Kidney capillary endothelial cell (primary cell): ENCODE data around the gene COPS6.

Experiments used
- DNase-seq: peaks from one replicate; pipeline ENCODE4 v3.0.0-alpha.2; 2018; ENCODE audit warnings: low spot score

COPS6 gene

DNA sequence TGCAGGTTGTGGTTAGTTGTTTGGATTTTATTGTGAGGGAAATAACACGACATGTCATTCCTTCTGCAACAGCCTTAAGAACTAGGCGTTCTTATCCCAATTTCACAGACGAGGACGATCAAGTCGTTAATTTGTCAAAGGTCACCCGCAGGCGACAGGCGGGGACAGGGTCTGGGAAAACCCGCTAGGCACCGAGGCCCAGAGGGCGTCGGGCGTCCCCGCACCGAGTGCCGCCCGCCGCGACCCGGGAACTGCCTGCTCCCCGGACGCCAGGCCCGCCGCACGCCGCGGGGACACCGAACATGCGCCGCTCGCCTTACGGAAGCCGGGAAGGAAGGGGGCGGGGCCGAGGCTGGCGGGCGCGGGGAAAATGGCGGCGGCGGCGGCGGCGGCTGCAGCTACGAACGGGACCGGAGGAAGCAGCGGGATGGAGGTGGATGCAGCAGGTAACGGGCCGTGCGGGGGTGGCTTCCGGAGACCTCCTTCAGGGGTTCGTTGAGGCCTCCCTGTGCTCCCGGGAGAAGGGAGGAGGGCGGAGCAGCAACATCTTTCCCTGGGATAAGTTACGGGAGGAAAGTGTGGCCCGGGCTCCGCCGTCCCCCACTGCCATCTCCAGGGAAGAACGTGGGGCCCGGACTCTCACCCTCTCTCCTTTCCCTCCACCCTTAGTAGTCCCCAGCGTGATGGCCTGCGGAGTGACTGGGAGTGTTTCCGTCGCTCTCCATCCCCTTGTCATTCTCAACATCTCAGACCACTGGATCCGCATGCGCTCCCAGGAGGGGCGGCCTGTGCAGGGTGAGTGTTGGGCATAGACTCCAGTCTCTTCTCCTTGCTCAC is at the start of gene COPS6:
TSS of gene COPS6 (plus strand) at position 349 of the 837 bp plus-strand sequence. CDS start at position 371, 22 bp downstream.
- DNase-seq: no peak

DNA sequence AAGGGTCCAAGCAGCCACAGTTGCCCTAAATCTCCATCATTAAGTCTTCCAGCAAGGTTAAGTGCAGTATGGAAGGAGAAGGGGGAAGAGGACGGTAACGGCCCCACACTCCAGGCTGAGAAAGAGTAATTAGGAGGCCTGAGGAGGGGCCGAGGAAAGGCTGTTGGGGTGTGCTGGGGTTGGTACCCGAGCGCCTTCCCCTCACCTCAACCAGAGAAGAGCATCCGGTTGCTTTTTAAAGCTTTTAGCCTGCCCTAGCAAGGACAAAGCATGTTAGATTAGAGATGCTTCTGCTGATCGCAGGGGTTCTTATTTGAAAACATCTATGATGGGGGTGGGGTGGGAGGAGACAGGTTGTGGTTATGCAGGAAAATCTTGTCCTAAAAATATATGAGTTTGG is 48.2 kb upstream of the COPS6 start:
- DNase-seq: no peak

DNA sequence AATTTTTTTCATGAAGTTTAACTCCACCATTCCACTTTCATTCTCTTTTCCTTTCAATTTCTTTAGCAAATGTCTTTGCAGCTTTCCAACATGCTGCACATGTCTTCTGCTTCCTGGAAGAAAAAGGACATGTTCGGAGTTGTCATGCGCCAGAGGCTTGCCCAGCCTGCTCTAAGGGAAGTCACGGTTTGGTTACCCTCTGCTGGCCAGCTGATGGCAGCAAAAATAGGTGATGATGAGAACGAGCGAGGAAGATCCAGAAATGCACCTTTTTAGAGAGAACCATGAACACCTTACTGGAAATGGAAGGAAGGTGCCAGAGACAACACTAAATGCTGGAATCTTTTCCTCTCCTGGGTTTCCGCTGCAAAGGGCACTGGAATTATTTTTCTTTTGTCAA is 44.1 kb upstream of the COPS6 start:
- no peak for DNase-seq

DNA sequence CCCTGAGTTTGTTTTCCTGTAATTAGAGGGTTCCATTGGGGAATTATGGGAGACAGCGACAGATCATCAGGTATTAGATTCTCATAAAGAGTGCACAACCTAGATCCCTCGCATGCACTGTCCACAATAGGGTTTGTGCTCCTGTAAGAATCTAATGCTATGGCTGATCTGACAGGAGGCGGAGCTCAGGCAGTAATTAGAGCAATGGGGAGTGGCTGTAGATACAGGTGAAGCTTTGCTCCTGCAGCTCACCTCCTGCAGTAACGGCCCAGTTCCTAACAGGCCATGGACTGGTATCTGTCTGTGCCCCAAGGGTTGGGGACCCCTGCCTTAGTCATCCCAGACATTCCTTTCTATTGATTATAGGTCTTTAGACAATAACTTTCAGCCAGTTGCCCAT is 40.1 kb upstream of the COPS6 start:
- DNase-seq: no peak

DNA sequence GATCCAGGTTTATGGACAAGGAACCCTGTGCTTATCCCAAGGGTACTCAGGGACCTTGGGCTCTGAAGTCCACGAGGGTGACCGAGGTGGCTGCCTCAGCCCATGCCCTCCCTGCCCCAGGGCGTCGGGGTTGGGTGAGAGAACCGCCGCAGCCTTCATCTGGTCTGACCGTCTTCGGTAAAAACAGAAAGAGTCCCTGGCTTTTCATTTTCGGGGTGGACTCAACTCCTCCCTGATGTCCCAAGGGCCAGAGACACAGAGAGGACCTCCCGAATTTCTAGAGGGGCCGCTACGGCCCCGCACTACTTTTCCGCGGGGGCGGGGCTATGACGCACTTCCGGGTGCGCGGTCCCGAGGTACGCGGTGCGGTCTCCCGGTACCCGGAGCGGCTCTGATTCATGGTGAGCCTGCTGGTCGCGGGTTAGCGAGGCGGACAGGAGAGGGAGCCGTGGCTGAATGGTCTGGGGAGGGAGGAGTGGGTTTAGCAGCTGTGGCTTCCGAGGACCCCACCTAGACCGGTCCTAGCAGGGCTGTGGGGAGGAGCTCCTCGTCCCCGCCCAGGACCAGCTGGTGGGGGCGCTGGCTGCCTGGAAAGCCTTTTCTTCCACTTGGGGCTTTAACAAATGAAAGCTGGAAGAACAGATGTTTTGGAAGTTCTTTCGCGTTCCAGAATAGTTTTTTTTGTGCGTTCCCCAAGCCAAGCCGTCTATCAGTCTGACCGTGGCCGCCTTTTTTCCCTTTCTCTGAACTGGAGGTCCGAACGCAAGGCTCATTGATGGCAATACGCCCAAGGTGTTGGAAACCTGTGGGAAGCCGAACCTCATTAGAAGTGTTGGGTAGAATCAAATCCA is 39.1 kb upstream of the COPS6 start, which contains the start of gene ZSCAN21:
TSS of gene ZSCAN21 (plus strand) at position 334 of the 851 bp plus-strand sequence. CDS start 7,233 bp downstream, outside the sequence.
- DNase-seq: peak; percentile 63

DNA sequence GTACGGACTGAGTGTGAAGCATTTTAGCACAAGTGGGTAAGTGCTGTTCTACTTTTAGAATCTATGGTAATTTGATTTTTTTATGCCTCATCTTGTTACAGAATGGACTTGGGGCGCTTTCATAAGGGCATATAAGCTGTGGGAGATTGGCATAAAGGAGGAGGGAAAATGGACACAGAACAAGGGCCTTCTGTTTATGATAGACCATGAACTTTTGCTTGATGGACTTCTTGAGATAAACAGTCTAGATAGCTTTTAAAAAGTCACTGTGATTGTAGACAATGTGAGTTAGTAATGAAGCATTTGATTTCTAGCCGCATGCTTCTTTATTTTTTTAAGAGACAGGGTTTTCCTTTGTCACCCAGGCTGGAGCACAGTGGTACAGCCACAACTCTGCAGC is 37.2 kb upstream of the COPS6 start:
- no peak for DNase-seq

DNA sequence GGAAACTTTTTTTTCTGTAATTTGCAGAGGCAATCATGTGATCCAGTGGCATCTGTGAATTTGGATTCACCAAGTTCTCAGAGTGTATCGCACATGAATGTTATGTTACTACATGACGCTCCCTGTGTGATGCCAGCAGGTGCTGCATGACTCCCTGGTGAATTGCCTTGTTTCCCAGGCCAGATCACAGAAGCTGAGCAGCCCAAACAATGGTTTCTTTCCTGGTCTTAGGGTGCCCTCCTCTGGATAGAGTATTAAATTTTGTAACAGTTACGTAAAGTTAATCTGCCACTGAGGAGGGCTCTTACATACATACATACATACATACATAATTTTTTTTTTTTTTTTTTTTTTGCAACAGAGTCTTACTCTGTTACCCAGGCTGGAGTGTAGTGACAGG is 35.6 kb upstream of the COPS6 start:
- DNase-seq: peak; percentile 58

DNA sequence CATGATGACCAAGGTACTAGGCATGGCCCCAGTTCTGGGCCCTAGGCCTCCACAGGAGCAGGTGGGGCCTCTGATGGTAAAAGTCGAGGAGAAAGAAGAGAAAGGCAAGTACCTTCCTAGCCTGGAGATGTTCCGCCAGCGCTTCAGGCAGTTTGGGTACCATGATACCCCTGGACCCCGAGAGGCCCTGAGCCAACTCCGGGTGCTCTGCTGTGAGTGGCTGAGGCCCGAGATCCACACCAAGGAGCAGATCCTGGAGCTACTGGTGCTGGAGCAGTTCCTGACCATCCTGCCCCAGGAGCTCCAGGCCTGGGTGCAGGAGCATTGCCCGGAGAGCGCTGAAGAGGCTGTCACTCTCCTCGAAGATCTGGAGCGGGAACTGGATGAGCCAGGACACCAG is 31.8 kb upstream of the COPS6 start:
- no peak for DNase-seq

DNA sequence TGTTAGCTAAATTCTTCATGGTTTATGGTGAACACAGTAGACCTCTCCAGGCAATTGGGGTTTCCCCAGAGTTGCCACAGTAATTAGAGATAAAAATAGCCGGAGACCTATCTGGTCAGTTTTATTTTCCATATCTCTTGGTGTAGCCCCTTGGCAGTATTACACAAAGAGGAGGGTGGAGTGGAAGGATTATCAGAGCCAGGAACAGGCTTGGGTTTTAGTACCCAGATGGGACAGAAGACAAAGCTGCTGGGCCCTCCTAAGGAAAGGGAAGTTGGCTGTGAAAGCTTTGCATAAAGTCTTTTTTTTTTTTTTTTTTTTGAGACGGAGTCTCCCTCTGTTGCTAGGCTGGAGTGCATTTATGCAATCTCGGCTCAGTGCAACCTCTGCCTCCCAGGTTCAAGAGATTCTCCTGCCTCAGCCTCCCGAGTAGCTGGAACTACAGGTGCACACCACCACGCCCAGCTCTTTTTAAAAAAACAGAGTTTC is 29.5 kb upstream of the COPS6 start:
- no peak for DNase-seq

DNA sequence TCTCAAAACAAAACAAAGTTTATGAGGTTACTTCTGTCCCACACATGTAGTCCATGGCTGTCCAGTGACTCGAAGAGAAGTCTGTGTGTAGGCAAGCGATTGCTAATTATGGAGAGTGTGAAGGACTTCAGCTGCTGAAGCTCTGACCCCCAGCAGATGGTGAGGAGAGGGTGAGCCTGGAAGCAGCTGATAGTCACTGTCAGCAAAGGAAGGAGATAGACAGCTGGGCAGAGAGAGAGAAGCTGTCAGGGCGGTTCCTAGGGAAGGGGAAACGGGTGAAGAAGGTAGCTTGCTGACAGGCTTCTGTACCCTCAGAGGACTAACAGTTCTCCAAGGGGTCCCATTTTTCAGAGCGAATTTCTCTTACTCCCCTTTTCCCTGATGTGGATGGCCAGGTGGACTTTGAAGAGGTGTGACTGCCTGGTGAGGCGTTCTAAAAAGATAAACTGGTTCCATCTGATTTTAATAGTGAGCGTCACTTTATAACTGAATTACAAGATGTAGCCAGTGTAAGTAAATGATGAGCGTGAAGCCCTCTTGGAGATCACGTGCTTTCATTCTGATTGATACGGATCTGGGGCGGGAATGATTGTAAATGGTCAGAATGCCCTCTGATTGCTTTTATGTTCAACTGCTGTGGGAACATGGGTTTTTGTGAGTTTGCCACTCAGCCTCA is 27.1 kb upstream of the COPS6 start:
- DNase-seq: no peak

DNA sequence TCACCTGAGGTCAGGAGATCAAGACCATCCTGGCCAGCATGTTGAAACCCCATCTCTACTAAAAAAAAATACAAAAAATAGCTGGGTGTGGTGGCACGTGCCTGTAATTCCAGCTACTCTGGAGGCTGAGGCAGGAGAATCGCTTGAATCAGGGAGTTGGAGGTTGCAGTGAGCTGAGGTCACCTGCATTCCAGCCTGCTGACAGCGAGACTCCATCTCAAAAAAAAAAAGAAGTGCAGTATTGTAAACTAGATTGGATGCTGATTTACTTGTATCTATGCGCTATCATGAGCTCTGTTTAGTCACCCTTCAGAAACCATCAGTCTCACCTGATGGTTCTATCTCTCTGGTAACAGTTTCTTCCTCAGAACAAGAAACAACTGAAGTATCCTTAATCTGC is 25.4 kb upstream of the COPS6 start:
- no peak for DNase-seq

DNA sequence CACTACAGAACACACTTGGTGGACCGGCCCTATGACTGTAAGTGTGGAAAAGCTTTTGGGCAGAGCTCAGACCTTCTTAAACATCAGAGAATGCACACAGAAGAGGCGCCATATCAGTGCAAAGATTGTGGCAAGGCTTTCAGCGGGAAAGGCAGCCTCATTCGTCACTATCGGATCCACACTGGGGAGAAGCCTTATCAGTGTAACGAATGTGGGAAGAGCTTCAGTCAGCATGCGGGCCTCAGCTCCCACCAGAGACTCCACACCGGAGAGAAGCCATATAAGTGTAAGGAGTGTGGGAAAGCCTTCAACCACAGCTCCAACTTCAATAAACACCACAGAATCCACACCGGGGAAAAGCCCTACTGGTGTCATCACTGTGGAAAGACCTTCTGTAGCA is 24.6 kb upstream of the COPS6 start:
- DNase-seq: no peak

DNA sequence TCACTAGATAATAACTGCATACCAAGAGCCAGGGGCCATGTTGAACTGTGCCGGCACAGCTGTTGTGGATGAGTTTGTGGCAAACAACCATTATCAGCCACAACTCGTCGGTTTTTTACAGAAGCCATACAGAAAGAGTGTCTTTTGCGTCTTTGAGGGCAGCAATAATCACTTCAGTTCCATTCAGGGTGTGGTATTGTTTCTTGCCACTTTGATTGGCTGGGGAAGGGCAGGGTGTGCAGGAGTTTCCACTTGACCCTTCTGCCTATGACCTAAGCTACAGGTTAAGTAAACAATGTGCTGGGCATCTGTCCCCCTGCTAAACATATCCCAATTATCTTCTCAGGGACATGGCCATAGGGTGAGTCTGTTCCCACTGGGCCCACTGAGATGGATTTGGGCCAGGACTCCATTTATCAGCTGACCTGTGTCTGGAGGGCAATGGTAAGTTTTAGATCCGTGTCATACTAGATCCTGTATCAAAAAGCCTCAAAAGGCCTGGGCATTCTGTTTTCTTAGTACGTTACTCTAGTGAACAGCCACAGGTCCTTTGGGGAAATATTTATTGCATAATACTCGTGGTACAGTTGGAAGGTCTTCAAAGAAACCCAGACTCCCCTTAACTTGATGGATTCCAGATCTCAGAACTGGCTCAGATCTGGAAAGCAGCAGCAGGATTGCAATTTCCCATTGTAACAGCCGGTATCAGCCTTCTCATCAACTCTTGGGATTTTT is 23.1 kb upstream of the COPS6 start:
- DNase-seq: no peak

DNA sequence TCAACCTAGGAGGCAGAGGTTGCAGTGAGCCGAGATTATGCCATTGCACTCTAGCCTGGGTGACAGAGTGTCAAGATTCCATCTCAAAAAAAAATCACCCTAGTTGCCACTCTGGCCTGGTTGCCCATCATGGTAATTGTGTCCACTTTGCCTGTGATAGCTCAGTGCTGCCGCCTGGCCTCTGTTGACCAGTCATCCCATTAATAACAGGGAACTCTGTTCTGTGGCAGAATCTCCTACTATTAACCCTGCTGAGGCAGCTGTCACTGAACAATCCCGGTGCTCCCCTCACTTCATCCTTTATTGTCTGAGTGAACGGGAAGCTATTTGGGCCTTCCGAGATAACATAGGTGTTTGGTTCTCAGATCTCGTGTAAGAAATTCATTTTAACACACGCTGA is 21.8 kb upstream of the COPS6 start:
- no peak for DNase-seq

DNA sequence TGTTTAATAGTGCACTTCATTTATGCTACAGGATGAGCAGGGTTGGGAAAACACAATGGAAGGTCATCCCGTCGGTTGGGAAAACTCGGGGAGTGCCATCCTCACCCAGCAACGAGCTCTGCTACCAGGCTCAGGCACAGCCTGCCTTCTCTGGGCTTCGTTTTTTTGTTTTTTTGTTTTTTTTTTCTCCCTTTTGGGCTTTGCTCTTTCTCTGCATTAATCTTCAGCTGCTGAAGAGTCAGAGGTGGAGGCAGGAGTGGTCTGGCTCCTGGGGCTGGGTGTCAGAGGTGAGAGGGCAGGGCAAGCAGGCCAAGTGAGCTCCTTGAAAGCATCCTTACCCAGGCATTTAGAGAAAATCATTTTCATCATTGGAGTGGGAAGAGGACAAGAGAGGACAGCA is 18.8 kb upstream of the COPS6 start:
- DNase-seq: no peak

DNA sequence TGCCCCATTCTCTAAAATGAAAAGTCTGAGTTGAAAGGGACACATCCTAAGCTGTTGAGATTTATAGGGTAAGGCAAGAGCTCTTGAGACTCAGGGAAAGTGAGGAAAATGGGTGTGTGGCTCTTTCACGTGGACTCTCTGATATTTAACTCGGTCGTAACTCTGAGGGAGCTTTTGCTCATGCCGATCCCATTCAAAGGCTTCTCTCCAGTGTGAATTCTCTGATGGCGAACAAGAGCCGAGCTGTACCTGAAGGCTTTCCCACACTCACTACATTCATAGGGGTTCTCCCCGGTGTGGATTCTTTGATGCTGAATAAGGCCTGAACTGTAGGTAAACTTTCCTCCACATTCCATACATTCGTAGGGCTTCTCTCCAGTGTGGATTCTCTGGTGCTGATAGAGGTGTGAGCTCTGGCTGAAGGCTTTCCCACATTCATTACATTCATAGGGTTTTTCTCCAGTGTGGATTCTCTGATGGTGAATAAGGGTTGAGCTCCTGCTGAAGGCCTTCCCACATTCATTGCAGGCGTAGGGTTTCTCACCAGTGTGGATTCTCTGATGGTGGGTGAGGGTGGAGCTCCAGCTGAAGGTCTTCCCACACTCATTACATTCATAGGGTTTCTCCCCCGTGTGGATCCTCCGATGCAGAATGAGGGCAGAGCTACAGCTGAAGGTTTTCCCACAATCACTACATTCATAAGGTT is 17.6 kb upstream of the COPS6 start:
- no peak for DNase-seq

DNA sequence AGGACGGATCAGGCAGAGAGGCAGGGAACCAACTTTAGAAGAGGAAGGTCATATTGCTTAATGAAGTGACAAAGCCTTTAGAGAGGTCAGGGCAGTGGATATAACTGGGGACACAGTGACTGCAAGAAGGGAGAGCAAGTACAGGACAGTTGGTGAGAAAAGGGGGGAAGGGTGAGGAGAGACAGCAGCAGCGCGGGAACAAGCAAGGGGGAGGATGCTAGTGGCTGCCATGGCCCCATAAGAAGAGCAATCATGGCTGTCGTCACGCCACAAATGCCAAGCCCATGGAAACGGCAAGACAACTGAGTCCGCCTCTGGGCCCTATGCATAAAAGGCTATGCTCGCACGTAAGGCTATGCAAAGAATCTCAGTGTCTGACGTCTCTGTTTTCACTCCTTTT is 16.3 kb upstream of the COPS6 start:
- no peak for DNase-seq

DNA sequence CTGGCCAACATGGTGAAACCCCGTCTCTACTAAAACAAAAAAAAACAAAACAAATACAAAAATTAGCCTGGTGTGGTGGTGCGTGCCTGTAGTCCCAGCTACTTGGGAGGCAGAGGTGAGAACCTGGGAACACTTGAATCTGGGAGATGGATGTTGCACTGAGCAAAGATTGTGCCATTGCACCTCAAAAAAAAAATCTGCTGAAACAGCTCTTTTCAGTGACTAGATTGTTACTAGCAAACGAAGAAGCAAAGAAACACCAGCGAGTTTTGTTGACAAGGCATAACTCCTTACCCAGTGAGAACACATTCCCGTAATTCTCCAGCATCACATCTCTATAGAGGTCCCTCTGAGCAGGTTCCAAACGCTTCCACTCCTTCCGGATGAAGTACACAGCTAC is 13.9 kb upstream of the COPS6 start:
- no peak for DNase-seq

DNA sequence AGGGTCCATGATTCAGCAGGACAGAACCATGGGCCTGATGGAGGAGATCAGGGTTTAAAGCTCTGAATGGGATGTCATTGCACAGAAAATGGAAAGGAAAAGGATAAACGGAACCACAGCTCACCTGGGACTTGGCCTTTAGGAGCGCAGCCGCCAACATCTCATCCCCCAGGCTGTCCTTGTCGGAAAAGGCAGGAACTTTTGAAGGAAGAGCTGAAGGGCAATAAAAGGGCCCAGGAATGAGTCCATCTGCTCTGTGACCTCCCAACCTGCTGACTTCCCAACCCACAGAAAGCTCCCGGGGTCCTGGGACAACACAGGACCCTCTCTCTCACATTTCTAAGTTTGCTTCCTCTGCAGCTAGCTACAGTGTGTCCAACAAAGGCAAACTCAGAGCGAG is 13.4 kb upstream of the COPS6 start:
- no peak for DNase-seq

DNA sequence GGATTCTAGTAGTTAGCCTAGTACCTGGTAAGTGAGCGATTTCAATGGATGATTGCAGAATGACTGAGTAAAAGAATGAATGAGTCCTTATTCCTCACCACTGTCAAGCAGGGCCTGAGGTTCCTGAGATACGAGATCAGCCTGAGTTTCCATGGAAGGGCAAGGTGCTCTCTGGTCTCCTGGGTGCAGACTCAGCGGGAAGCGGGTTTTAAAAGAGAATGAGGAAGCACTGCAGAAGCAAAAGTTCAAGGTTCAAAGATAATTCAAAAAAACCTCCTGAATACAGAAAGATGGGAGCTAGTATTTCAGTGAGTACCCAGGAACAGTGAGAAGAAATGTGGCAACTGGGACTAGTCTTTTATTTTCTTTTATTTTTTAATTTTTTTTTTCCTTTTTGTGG is 11.6 kb upstream of the COPS6 start:
- DNase-seq: no peak

DNA sequence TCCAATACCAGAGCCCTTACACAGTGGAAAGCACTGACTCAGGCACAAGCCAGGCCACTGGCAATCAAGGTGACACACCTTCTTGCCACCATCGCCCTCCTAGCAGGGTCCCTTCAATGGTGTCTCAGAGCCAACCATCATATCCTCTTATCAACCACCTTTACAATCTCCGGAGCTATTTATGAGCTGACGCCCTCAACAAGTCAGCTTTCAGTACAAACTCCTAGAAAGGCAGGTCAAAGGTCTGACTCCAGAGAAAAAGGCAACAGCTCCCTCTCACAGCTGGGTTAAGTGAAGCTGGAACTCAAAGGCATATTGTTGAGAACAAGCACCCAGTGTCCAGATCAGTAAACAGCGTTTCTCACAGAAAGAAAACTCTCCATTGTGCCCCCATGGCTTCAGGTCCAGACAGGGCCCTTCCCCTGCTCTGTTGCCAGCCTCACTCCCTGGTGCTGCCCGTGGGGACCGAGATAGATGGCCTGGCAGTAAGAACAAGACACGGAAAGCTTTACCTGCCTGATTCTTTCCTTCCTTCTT is 9.7 kb upstream of the COPS6 start:
- no peak for DNase-seq
